IPS-15b (cell line): ENCODE measurements around the gene U2AF1L4.

Experiments
- H3K27me3 ChIP-seq: one replicate; pipeline ENCODE4 v1.6.1; 2013; ENCODE audit warnings: low read length; ENCODE audit not compliant: control insufficient read depth, insufficient read depth
- H3K36me3 ChIP-seq: one replicate; pipeline ENCODE4 v1.6.1; 2013; ENCODE audit warnings: low read length; ENCODE audit not compliant: control insufficient read depth, insufficient read depth
- H3K4me1 ChIP-seq: one replicate; pipeline ENCODE4 v1.6.1; 2013; ENCODE audit warnings: mild to moderate bottlenecking, low read length; ENCODE audit not compliant: control insufficient read depth, insufficient read depth
- H3K4me3 ChIP-seq: one replicate; pipeline ENCODE4 v1.5.1; 2013; ENCODE audit warnings: low read depth, low read length
- H3K9ac ChIP-seq: one replicate; pipeline ENCODE4 v1.6.1; 2013; ENCODE audit warnings: low read depth, mild to moderate bottlenecking, low read length
- H3K9me3 ChIP-seq: one replicate; pipeline ENCODE4 v1.6.1; 2013; ENCODE audit warnings: mild to moderate bottlenecking, low read length; ENCODE audit not compliant: control insufficient read depth, insufficient read depth

The U2AF1L4 gene

DNA sequence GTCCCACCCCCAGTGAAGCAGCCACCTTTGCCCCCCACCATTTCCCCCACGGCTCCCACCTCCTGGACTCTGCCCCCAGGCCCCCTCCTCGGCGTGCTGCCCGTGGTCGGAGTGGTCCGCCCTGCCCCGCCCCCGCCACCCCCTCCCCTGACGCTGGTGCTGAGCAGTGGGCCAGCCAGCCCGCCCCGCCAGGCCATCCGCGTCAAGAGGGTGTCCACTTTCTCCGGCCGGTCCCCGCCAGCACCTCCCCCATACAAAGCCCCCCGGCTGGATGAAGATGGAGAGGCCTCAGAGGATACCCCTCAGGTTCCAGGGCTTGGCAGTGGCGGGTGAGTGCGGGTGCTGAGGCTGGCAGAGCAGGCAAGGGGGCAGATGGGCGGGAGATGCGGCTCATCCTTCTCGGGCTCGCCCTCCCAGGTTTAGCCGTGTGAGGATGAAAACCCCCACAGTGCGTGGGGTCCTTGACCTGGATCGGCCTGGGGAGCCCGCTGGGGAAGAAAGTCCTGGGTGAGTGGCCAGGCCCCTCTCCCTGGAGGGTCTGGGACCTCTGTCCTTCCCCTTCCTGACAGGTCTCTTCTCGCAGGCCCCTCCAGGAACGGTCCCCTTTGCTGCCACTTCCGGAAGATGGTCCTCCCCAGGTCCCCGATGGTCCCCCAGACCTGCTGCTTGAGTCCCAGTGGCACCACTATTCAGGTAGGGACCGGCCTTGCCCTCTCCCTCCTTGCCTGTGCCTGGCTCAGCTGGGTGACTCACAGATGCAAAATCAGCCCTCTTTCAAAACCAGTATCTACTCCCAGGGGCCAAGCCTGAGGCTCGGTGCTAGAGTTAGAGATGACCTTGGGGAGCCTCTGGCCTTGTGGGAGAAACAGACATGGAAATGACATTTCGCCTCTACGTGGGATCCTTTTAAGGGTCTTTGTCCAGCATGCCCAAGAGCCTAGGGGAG lies 11.8 kb downstream of the U2AF1L4 start:
- peaks cover 68% of the 10 kb centered on the region for H3K36me3 ChIP-seq
- no peak overlapping the region for H3K4me3 ChIP-seq
- no peak overlapping the region for H3K9ac ChIP-seq
- no peaks in the 10 kb centered on the region for H3K4me1 ChIP-seq
- no peaks in the 10 kb centered on the region for H3K9me3 ChIP-seq
- no peaks in the 10 kb centered on the region for H3K27me3 ChIP-seq

DNA sequence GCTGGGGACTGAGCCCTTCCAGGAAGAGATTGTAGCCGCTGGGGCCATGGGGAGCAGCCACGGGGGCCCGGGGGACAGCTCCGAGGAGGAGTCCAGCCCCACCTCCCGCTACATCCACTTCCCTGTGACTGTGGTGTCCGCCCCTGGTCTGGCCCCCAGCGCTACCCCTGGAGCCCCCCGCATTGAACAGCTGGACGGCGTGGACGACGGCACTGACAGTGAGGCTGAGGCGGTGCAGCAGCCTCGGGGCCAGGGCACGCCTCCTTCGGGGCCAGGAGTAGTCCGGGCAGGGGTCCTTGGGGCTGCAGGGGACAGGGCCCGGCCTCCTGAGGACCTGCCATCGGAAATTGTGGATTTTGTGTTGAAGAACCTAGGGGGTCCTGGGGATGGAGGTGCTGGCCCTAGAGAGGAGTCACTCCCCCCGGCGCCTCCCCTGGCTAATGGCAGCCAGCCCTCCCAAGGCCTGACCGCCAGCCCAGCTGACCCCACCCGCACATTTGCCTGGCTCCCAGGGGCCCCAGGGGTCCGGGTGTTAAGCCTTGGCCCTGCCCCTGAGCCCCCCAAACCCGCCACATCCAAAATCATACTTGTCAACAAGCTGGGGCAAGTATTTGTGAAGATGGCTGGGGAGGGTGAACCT lies 12.6 kb downstream of the U2AF1L4 start:
- no peaks in the 10 kb centered on the region for H3K27me3 ChIP-seq
- H3K9me3 ChIP-seq: no peaks in the 10 kb centered on the region
- no peaks in the 10 kb centered on the region for H3K4me1 ChIP-seq
- H3K4me3 ChIP-seq: no peak overlapping the region
- peaks cover 68% of the 10 kb centered on the region for H3K36me3 ChIP-seq
- H3K9ac ChIP-seq: no peak overlapping the region

- Histone ChIP-seq H3K27me3 (no peaks in the 10 kb centered on the region), H3K9ac (no peak overlapping the region), H3K4me3 (no peak overlapping the region), H3K36me3 (peaks cover 68% of the 10 kb centered on the region), H3K4me1 (no peaks in the 10 kb centered on the region), H3K9me3 (no peaks in the 10 kb centered on the region)
These were observed 13.3 kb downstream of the U2AF1L4 start for GRCh38 chr19:35731779-35732405.

- Histone ChIP-seq H3K4me3 (no peak overlapping the region), H3K9me3 (no peaks in the 10 kb centered on the region), H3K36me3 (peaks cover 65% of the 10 kb centered on the region), H3K9ac (no peak overlapping the region), H3K27me3 (no peaks in the 10 kb centered on the region), H3K4me1 (no peaks in the 10 kb centered on the region)
These were observed 13.9 kb downstream of the U2AF1L4 start for GRCh38 chr19:35731353-35731752.

GRCh38 chr19:35730326-35730725 lies 14.9 kb downstream of the U2AF1L4 start:
- no peaks in the 10 kb centered on the region for H3K4me1 ChIP-seq
- H3K4me3 ChIP-seq: no peak overlapping the region
- H3K27me3 ChIP-seq: no peaks in the 10 kb centered on the region
- H3K9me3 ChIP-seq: no peaks in the 10 kb centered on the region
- no peak overlapping the region for H3K9ac ChIP-seq
- H3K36me3 ChIP-seq: peaks cover 72% of the 10 kb centered on the region

DNA sequence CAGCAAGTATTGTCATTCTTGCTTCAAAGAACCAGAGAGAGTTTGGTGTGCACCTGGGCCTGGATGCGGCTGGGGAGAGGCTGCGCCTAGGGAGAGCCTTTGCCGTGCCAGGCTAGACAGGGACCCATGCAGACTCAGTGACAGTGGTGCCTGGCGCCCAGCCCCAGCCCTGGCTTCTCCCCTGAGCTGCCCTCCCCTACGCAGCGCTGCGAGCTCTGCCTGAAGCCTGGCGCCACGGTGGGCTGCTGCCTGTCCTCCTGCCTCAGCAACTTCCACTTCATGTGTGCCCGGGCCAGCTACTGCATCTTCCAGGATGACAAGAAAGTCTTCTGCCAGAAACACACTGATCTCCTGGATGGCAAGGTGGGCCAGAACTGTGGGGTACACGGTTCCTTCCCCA lies 15.5 kb downstream of the U2AF1L4 start:
- H3K4me3 ChIP-seq: no peak overlapping the region
- H3K4me1 ChIP-seq: no peaks in the 10 kb centered on the region
- no peaks in the 10 kb centered on the region for H3K9me3 ChIP-seq
- peaks cover 76% of the 10 kb centered on the region for H3K36me3 ChIP-seq
- H3K9ac ChIP-seq: no peak overlapping the region
- H3K27me3 ChIP-seq: no peaks in the 10 kb centered on the region

GRCh38 chr19:35729021-35729420 lies 16.2 kb downstream of the U2AF1L4 start:
- H3K36me3 ChIP-seq: peaks cover 81% of the 10 kb centered on the region
- no peak overlapping the region for H3K9ac ChIP-seq
- H3K4me3 ChIP-seq: no peak overlapping the region
- no peaks in the 10 kb centered on the region for H3K4me1 ChIP-seq
- no peaks in the 10 kb centered on the region for H3K9me3 ChIP-seq
- no peaks in the 10 kb centered on the region for H3K27me3 ChIP-seq

DNA sequence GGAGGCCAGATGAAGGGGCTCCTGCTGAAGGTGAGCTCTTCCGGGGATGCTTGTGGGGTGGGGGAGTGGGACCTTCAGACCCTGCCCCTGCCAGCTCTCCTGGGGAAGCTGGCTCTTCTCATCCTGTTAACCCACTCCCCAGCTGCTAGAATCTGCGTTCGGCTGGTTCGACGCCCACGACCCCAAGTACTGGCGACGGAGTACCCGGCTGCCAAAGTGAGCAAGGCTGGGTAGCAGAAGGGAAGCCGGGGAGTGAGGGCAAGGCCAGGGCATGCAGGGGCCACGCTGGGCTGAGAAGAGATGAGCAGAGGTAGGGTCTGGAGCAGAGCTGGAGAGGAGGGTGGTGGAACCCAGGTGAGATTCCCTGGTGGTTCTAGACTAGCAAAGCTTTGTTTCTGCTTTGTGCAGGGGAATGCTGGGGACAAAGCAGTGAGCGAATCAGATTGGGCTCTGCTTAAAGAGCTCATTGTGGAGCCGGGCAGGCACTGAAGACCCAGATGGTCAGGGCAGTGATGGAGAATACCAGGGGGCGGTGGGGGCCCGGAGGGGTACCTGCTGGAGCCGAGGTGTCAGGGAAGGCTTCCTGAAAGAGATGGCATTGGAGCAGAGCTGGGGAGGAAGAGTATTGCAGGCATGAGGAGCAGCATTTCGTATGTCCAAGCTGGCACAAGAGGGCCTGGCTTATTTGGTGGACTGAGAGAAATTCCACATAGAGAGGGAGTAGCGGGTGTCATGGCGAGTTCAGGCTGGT lies 17.1 kb downstream of the U2AF1L4 start:
- Histone ChIP-seq H3K9me3 (no peaks in the 10 kb centered on the region), H3K27me3 (no peaks in the 10 kb centered on the region), H3K36me3 (peaks cover 84% of the 10 kb centered on the region), H3K4me3 (no peak overlapping the region), H3K9ac (no peak overlapping the region), H3K4me1 (no peaks in the 10 kb centered on the region)

DNA sequence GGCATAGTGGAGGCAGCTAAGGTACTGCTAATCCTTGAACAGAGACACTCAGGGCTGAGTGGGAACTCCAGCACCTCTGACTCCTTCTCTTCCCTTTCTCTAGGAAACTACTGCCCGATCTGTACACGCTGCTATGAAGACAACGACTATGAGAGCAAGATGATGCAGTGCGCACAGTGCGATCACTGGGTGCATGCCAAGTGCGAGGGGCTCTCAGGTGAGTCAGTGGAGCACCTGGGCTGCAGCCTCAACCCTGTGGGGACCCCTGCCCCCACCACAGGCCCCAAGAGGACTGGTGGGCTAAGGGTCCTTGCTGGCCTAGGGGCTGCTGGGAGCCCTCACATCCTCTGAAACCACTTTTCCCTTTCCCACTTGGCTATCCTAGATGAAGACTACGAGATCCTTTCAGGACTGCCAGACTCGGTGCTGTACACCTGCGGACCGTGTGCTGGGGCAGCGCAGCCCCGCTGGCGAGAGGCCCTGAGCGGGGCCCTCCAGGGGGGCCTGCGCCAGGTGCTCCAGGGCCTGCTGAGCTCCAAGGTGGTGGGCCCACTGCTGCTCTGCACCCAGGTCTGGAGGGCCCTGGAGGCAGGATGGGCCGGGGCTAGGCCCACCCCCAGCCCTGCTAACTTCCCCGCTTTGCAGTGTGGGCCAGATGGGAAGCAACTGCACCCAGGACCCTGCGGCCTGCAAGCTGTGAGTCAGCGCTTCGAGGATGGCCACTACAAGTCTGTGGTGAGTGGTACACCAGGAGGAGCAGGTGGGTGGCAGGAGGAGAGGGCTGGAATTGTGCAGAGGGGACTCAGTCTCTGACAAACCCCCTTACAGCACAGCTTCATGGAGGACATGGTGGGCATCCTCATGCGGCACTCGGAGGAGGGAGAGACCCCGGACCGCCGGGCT lies 17.9 kb downstream of the U2AF1L4 start:
- no peaks in the 10 kb centered on the region for H3K9me3 ChIP-seq
- H3K4me1 ChIP-seq: no peaks in the 10 kb centered on the region
- peaks cover 92% of the 10 kb centered on the region for H3K36me3 ChIP-seq
- H3K9ac ChIP-seq: no peak overlapping the region
- H3K27me3 ChIP-seq: no peaks in the 10 kb centered on the region
- no peak overlapping the region for H3K4me3 ChIP-seq

DNA sequence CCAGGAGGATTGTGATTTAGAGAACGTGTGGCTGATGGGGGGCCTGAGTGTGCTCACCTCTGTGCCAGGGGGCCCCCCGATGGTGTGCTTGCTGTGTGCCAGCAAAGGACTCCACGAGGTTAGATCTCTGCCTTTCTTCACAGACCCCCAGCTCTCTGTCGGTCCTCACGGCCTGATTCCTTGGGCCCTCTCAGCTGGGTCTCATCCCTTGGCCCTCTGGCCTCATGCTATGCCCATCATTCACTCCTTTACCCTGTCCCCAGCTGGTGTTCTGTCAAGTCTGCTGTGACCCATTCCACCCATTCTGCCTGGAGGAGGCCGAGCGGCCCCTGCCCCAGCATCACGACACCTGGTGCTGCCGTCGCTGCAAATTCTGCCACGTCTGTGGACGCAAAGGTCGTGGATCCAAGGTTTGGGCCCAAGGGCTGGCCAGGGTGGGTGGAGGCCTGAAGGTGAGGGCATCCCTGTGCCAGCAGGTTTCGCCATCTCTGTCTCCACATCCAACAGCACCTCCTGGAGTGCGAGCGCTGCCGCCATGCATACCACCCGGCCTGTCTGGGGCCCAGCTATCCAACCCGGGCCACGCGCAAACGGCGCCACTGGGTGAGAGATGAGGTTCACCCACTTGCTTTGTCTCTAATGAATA lies 19.9 kb downstream of the U2AF1L4 start:
- H3K36me3 ChIP-seq: peaks cover 88% of the 10 kb centered on the region
- H3K4me1 ChIP-seq: no peaks in the 10 kb centered on the region
- no peak overlapping the region for H3K4me3 ChIP-seq
- no peak overlapping the region for H3K9ac ChIP-seq
- H3K27me3 ChIP-seq: no peaks in the 10 kb centered on the region
- no peaks in the 10 kb centered on the region for H3K9me3 ChIP-seq
